Activated T-cell treated with anti-CD3 and anti-CD28 coated beads for 48 hours (primary cell): Measurements from ENCODE around the gene DHRS3.

Source experiments
- DNase-seq: peaks from one replicate; pipeline ENCODE4 v3.0.0-alpha.2; 2020; ENCODE audit warnings: low read depth

Gene DHRS3

GRCh38 chr1:12552951-12553921 lies 64.8 kb downstream of the DHRS3 start:
- DNase-seq, result no peak

- no peak for DNase-seq
These were observed 65.7 kb downstream of the DHRS3 start for GRCh38 chr1:12552111-12552888.

GRCh38 chr1:12551584-12551983 lies 66.4 kb downstream of the DHRS3 start:
- DNase-seq, result no peak

DNA sequence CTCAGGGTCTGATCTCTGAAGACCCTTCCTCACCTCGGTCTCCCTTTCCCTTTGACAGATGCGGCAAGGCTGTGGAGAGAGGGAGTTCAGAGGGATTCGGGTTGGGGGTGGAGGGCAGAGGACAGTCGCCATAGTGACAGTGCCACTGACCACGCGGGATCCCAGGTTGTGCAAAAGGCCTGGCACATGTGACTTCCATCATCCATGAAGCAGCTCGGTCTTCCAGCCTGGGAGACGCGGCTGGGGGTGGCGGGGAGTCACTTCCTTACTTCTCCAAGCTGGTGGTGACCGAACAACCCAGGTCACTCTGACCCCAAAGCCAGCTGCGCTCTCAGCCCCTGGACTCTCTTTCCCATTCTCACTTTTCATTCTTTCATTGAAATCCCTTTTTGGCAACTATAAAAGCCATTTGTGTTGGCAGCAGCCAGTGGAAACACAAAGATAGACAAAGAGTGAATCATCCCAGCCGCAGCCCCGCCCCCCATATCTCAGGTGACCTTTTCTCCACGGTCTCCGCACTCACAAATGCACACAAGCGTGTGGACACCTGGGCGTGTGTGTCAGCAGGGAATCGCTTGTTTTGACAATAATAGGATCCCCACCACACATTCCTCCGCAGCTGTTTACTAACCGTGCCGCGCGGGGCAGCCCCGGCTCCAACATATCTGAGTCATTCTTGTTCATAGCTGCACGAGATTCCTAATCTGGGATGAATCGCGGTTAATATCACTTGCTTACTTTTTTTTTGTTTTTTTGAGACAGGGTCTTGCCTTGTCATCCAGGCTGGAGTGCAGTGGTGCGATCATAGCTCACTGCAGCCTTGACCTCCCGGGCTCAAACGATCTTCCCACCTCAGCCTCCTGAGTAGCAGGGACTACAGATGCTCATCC lies 68.3 kb downstream of the DHRS3 start:
- DNase-seq, result no peak

GRCh38 chr1:12548973-12549459 lies 69.0 kb downstream of the DHRS3 start:
- no peak for DNase-seq

- no peak for DNase-seq
These were observed 69.6 kb downstream of the DHRS3 start for GRCh38 chr1:12548279-12548972.

DNA sequence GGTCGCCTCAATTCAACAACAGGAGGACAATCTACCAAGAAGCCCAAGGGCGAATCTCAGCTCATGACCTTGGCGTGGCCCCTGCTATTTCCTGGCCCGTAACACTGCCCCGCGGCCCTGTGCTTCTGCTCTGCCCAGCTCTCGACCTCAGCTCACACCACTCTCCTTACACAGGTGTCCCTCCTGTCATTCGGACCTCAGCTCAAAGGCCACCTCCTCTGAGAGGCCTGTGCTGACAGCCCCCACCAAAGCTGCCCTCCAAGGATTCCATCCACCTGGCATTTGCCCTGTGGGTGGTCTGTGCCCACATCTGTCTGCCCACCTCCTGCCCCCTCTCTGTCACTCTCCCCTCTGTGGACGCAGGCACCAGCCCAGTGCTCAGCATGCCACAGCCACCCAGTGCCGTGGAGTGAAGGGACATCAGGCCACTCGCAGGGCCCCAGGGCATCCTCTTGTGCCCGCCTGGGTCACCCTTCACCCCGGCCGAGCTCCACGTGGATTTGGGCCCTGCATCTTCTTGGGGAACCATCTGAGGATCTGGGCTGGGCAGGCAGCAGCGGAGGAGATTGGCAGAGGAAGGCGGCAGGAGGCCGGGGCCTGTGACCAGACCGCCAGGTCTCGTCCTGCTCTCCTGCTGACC lies 70.3 kb downstream of the DHRS3 start:
- no peak for DNase-seq

DNA sequence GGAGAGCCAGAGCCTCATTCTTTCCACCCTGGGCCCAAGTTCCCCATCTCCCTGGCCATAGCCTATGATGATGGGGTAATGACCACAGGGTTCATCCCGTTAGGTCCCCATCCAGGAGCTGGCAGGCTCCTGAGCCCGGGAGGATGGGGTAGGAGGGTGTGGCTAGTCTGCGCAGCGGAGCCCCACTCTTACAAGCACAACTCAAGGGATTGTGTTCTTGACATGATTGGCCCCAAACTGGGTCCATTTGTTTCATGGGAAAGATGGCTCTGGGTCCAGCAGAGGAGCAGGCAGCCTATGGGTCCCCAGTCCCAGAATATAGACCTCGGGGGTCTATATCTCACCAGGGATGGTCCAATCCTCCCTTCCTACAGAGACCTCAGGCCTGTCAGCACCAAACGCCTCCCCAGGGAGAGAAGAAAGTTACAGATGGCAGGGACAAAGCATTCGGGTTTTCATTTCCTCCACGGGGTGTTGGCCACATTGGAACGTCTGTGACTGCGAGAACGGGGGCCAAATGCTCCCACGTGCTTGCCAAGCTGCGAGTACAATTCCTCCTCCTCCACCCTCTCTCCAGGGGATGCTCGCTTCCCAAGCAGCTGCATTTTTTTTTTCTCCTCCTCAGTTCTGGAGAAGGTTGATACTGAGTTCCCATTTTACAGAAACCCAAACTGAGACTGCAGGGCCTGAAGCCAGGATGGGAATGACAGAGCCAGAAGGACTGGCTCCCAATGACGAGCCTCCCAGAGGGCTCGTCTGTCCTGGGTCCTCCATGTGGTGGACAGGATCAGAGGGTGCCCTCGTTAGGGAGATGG lies 71.0 kb downstream of the DHRS3 start:
- no peak for DNase-seq

DNA sequence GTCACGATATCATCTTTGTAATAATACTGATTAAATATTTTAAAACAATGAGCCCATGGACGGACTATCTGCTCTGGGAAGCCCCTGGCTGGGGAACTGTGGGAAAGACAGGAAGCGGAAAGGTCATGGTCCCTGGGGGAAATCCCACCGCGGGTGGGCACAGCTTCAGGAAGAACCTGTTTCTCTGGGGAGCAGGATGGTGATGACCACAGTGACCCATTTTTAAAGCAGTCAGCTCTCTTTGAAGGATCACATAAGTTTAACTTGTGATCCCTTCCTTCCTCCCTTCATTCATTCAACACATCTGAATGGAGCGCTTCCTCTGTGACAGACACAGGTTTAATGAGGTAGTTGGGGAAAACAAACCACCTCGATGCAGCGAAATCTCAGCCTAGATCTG lies 73.0 kb downstream of the DHRS3 start:
- DNase-seq, result no peak

DNA sequence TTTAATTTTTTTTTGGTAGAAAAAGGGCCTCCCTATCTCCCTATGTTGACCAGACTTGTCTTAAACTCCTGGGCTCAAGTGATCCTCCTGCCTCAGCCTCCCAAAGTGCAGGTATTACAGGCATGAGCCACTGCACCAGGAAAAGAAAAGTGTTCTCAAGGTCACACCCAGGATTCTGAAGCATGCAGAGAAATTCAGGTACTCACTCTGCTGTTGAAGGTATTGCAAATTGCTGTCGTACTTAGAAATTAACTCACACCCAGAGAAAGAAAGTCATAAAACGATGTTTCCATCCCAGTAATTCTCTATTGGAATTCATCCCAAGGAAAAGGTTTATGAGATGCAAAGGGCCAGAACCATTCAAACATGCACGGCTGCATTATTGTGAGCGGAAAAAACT lies 73.7 kb downstream of the DHRS3 start:
- no peak for DNase-seq

DNA sequence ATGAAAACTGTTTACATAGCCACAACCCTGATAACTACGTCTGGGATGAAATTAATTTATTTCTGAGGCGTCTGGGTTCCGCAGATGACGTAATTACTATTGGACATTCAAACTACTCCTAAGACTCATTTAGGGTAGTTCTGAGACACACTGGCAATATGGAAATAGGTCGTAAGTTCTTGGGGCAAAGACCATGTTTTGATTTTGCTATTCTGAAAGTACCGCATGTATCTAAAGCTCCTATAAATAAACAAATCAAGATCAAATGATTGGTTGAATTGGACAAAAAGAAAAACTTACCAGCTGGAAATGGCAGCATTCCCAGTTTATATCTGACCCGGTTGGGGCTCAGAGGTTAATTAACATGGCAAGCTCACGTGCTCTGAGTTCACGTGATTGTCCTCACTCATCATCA lies 74.3 kb downstream of the DHRS3 start:
- DNase-seq, result no peak

DNA sequence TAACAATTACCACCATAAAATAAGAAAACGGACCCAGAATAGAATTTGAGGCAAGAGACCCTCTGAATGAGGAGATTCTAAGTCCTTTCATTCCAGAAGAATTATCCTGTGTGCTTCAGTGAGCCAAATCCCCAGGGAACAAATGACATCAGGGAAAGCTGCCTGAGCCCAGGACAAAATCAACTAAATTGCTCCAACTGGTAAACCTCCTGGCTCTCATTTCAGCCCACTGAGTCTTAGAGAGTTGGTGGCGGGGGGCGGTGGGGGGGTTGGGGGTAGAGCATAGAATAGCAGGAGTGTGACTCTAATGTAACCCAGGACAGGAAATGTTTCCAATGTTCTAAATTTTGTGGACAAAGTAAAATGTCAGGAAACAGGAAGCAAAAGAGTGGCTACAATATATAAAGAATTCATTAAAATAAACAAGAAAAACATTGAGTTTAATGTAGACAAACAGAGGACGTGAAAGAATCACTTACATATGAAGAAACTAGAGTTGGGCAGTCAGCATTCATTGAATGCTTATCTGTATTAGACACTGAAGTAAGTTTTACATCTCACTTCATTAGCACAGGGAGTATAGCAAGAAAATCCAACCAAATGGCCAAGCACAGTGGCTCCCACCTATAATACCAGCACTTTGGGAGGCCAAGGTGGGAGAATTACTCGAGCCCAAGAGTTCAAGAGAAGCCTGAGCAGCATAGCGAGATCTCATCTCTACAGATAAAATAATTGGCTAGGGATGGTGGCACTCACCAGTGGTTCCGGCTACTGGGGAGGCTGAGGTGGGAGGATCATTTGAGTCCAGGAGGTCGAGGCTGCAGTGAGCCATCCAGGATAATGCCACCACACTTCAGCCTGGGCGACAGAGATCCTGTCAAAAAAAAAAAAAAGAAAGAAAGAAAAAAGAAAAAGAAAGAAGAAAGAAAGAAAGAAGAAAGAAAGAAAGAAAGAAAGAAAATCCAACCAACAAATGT lies 75.1 kb downstream of the DHRS3 start:
- DNase-seq, result no peak

DNA sequence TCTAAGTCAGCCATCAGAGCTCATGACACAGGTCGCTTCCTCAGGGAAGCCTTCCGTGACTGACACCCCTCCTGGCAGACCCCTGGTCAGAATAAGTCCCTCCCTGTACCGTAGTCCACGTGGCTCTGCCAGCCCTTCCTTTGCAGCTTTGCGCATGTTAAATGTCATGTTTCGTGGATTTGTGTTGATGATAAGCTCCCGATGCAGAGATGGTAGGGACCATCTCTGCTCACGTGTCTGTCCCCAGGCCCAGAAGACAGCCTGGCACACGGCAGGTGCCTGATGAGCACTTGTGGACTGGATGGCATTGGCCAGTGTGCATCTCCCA lies 75.9 kb downstream of the DHRS3 start:
- no peak for DNase-seq

DNA sequence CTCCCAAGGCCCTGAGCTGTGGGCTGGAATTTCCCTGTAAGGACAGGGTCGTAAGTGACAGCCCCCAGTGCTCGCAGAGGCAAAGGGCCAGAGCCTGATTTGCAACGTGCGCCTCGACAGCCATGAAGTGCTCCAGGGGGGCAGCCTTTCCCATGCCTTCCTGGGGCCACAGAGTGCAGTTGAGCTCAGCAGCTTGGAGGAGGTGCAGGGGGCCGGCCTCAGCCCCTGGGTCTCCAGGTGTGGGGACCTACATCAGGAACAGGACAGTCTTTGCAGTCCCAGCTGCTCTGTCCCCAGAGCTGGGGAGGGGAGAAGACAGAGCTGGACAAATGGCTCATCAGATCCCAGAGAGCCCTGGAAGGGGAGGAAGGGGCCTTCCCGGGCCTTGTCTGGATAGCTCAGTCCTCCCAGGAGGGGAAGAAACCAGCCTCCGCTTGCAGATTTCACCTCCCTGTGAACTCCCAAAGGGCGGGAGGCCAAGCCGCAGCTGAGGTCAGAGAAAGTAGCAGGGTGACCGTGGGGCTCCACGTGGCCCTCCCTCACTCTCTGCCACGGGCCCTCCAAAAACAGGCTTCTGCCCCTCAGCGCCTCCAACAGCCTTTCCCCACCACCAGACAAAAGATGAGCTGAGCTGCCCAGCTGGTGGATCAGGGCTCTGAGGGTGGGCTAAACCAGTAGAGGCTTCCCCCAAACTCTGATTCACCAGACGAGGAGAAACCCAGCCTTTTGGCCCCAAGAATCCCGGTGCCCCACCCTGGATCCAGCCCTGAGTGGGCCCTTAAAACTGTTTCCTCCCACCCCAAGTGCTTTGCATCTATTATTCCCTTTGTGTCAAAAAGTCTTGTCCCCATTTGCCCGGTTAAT lies 76.5 kb downstream of the DHRS3 start:
- no peak for DNase-seq

DNA sequence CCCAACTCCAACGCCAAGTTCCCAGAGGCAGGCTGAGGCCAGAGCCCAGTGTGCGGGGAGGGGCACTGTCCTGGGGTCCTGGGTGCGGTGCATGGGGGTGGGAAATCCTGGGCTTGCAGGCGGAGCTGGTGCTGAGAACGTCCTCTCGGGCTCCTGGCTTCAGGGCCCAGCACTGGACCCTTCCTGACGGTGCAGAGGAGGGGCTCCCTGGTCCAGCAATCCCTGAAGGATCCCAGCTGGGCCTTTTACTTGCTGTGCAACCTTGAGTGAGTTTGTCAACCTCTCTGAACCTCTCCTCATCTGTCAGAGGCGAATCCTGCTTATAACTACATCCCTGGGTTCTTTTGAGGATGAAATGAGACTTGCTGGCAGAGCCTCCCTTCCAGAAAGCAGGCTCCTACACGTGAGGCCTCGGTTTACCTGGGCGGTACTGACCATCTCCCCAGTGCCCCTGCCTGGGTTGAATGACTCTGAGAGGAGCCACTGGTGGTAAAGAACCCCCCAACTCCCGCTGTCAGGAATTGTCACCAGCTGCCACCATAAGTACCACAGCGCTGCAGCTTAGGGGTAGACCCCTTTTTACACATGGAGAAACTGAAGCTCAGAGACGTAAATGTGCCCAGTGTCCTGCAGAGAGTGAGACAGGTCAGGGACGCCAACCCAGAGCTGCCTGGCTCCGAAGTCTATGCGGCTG lies 77.3 kb downstream of the DHRS3 start:
- DNase-seq, result no peak

DNA sequence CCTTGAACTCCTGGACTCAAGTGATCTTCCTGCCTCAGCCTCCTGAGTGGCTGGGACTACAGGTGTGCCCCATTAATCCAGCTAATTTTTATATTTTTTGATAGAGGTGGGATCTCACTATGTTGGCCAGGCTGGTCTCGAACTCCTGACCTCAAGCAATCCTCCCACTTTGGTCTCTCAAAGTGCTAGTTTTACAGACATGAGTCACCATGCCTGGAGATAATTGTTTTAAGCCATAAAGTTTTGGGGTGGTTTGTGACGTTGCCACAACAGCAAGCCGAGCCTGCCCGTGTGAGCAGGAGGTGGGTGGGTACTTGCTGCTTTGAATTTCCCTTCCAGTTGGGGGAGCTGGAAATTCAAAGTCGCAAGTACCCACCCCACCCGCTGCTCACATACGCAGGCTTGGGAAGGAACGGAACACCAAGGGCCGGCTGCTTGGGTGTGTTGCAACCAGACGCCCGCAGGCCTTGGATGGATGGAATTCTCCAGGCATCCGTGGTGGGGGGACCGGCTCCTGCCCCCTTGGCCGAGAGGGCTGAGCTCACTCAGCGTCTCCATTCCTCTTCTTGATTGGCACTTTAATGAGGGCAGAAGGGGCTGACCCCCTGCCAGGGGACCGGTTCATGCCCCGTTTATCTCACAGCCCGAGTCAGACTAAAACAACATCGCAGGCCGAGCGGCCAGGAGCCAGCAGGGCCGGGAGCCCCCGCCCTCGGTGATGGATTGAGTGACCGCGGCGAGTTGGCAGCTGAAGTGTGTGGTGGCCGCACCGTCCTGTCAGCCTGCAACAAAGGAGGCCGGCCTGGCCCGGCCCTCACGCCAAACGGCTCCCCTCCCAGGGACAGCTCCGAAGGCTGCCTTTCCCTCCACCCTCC lies 78.1 kb downstream of the DHRS3 start:
- DNase-seq, result no peak
